SHP77 (cell line): ENCODE data around the gene FAM98C.
"Not testable (repeated sequence)": the region's sequence is repeated elsewhere in the genome, so short reads cannot be mapped to it uniquely, and the experiment has no call there.

Experiments
- DNase-seq, 2 experiments: peaks; one replicate each; lab custom pipeline; 2025; lab: John Stamatoyannopoulos, UW

The FAM98C gene

DNA sequence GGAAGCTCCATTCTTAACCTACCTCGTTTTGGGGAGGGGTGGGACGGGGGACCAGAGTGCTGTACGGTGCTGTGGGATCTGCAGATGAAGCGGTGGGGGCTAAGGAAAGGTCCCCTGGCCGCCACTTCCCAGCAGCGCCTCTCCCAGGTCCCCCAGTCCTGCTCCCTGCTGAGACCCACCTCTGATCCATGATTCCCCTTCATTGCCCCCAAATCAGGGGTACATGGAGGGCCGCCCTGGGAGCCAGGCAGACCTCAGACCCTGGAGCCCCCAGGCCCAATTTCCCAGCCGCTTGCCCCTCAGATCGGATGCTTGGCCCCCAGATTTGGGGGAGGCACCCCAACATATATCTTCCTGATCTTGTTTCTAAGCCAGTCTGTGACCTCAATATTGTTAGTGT, 3.8 kb upstream of the FAM98C start:
- DNase-seq: no peak

GRCh38 chr19:38399537-38399936, 3.4 kb upstream of the FAM98C start:
- DNase-seq: no peak

DNA sequence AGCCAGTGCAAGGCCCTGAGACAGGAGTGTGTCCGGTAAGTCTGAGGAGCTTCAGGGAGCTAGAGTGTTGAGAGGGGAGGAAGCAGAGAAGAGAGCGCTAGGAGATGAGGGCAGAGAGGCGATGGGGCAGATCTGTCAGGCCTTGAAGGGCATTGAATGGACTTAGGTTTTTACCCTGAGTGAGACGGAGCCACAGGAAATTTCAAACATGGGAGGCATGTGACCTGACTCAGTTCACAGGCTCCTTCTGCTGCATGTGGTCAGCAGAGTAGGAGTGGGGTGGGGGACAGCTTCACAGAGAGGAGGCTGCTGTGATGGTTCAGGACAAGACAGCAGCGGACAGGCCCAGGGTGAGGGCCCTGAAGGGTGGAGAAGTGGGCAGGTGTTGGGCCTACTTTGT, 2.5 kb upstream of the FAM98C start:
- no peak for DNase-seq

- DNase-seq: no peak
Measured at GRCh38 chr19:38401148-38401547, 1.7 kb upstream of the FAM98C start.

- DNase-seq: no peak
Measured at GRCh38 chr19:38402623-38402966, 298 bp upstream of the FAM98C start.

GRCh38 chr19:38404858-38405257, 2.0 kb downstream of the FAM98C start:
- DNase-seq: no peak

- DNase-seq: no peak
Measured at GRCh38 chr19:38405276-38405675, 2.4 kb downstream of the FAM98C start.

GRCh38 chr19:38409631-38410133, 6.8 kb downstream of the FAM98C start:
- DNase-seq: no peak

DNA sequence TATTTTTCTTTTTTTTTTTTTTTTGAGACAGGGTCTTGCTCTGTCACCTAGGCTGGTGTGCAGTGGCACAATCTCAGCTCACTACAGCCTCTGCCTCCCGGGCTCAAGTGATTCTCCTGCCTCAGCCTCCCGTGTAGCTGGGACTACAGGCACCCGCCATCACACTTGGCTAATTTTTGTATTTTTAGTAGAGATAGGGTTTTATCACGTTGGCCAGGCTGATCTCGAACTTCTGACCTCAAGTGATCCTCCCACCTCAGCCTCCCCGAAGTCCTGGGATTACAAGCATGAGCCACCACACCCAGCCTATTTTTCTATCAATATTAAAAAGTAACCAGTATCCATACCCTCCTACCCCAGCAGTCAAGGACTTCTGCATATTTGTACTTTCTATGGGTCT, 7.5 kb downstream of the FAM98C start:
- DNase-seq: not testable (repeated sequence)

- no peak for DNase-seq
Measured at GRCh38 chr19:38411041-38411712, 8.3 kb downstream of the FAM98C start.

DNA sequence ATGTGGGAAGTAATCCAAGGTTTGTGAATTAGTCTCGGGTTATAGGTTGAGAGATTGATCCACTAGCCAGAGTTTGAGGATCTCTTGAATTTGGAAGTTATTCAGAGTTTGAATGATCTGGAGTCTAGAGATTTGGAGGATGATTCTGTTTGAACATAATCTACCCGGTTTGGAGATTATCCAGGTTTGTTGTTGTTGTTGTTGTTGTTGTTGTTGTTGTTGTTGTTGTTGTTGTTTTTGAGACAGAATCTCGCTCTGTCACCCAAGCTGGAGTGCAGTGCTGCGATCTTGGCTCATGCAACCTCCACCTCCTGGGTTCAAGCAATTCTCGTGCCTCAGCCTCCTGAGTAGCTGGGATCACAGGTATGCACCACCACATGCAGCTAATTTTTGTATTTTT, 9.0 kb downstream of the FAM98C start:
- not testable (repeated sequence) for DNase-seq

- no peak for DNase-seq
Measured at GRCh38 chr19:38412491-38412890, 9.6 kb downstream of the FAM98C start.

DNA sequence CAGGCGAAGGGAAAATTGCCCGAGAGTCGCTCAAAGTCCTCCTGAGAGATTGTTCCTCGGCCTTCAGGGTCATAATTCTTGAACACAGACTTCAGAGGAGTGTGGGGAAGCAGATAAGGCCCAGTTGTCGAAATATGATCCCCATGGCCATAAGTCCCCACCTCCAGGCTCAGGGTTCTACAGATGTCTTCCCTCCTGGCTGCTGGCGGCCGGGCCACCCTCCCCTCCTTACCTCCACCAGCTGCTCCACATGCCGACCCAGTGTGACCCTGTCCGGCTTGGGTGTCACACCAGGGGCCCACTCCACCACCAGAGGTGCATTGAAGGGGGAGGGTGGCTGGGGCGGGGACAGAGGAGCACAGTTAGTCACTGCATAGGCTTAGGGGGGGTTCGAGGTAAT, 10.1 kb downstream of the FAM98C start:
- DNase-seq: no peak

- DNase-seq: no peak
Measured at GRCh38 chr19:38413416-38413815, 10.5 kb downstream of the FAM98C start.

- no peak for DNase-seq
Measured at GRCh38 chr19:38417146-38417543, 14.3 kb downstream of the FAM98C start.

DNA sequence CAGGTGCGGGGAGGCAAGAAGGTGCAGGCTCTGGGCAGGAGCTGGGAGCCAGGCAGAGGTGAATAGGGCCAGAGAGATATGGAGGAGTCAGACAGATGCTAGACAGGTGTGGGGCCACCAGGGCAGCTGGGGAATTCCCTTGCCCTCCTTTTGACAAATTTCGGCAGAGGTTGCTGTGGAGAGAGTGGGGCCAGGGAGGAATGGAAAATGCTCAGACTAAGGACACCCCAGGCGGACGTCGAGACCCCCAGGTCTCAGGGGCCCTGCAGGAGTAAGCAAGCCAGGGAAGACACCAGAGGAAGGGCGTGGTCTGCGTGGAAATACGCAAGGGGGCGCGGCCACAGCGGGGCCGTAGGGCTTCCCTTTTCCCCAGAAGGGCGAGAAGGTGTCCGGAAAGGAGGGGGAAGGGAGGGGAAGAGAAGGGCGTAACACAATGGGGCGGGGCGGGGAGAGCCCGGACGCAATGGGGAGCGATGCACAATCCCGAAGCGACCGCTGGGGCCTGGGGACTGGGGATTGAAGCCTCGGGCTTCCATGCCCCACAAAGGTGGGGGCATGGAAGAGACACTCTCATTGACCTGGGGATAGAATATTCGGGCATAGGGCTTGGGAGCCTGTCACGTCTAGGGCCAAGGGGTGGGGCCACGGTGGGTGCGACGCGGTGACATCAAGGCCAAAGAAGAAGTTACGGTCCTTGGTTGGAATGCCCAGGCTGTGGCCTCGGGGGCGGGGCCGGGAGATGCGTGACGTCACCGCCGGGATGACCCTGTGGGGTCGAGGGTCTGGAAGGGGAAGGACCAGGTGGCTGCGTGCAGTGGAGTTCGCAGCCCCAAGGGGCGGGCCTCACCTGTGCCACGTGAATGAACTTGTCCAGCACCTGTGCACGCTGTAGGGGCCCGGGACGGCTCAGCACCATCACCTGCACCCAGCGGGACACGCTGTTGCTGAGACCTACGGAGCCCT, 14.9 kb downstream of the FAM98C start:
- no peak for DNase-seq

DNA sequence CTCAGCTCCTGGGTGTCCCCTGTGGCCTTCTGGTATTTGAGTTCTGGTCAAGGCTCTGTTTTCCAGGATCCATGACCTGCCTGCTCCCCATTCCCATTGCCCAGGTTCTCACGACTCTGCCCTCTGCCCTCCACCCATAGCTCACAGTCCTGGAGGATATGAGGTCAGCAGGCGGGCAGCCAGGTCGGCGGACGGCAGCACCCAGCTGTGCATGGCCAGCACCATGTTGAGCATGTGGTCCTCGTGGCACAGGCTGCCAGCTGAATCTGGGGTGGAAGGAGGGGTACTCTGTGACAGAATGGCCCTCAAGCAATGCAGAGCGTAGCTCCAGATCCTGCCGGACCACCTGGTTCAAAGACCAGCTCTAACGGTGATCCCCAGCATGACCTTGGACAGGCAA, 18.0 kb downstream of the FAM98C start:
- DNase-seq: no peak

GRCh38 chr19:38421856-38422255, 19.0 kb downstream of the FAM98C start:
- no peak for DNase-seq

DNA sequence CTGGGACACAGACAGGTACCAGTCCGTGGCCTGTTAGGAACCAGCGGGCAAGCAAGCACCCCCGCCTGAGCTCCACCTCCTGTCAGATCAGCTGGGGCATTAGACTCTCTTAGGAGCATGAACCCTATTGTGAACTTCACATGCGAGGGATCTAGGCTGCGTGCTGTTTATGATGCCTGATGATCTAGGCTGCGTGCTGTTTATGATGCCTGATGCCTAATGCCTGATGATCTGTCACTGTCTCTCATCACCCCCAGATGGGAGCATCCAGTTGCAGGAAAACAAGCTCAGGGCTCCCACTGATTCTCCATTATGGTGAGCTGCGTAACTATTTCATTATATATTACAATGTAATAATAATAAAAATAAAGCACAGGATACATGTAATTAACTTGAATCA, 19.5 kb downstream of the FAM98C start:
- DNase-seq: no peak

DNA sequence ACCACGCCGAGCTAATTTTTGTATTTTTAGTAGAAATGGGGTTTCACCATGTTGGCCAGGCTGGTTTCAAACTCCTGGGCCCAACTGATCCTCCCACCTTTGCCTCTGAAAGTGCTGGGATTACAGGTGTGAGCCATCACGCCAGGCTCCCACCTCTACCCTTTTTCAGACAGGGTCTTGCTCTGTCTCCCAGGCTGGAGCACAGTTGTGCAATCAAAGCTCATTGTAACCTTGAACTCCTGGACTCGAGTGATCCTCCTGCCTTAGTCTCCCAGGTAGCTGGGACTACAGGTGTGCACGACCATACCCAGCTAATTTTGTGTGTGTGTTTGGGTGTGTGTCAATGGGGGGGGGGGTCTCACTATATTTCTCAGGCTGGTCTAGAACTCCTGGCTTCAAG, 21.4 kb downstream of the FAM98C start:
- no peak for DNase-seq

DNA sequence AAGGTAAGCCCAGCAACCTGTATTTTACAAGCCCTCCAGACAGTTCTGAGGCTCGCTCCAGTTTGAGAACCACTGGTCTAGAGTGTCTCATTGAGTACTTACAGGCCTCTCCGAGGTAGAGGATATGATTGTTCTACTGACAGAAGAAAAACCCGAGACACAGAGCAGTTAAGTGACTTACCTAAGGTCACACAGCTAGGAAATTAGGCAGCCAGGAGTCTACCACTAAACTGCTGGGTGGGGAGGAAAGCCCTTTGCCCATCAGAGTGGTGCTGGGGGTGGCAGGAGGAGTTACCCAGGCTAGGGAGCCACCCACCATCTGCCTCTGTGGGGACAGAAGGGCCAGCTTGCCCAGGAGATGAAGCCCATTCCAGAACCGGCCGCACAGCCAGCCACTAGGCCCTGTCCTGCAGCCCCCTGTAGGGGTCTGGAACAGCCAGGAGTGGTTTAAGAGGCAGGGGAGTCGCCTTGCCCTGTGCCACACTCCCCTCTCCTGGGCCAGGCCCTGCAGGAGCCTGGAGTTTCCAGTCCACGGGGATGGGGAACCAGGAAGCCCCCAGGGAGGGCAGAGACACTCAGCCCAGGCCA, 22.4 kb downstream of the FAM98C start:
- no peak for DNase-seq

DNA sequence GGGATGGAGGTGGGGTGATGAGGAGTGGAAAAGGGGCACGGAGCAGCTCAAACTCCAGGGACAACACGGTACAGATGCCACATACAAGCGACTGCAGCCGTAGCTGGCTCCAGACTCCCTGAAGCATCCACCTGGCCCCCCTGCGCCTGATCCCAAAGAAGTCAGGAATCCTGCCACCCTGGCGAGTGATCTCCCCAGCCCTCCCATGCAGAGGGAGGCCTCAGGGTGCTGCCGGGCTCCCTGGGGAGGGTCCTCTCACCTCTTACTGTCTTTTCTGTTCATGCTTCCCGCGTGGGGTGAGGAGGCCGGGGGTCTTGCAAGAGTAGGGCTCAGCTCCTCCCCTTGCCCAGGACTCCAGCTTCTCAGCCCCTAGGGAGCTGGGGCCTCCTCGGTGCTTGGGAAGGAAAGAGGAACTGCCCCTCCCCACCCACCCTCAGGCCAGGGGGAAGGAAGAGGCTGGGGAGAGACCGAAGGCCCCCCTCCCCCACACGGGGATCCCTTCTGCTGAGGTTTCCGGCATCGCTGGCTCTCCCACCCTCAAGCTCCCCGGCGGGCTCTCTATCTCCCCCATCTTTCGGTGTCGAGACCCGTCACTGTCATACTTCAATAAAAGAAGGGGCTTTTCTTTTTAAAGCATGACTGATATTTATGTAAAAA, 23.0 kb downstream of the FAM98C start, which contains the start of gene RASGRP4:
TSS of gene RASGRP4 (minus strand) at position 410 of the 657 bp plus-strand sequence. CDS start at position 282, 128 bp downstream.
- no peak for DNase-seq
